Esophagus squamous epithelium (tissue), 4 donors: ENCODE measurements around the gene CYB561D2.

Experiments used
- CTCF ChIP-seq, 6 experiments: fragments of 450-650 bp in 4 of 6; fragments of 200-600 bp in 2 of 6; sonication (generic) in 2 of 6; IDR thresholded peaks; one replicate each; pipeline ENCODE4 v1.5.1; 2016 to 2019; ENCODE audit warnings: antibody characterized with exemption in 6 of 6, mild to moderate bottlenecking in 4 of 6, moderate library complexity in 4 of 6
- POLR2A ChIP-seq, 4 donors: fragments of 450-650 bp; IDR thresholded peaks; one replicate each; pipeline ENCODE4 v1.6.1; 2017; ENCODE audit warnings: antibody characterized with exemption in 4 of 4, mild to moderate bottlenecking in 4 of 4, moderate library complexity in 3 of 4

- TF ChIP-seq POLR2A (IDR thresholded peaks at IDR 0.05) (no peak), CTCF (IDR thresholded peaks at IDR 0.05) (no peak)
These were observed 41.5 kb downstream of the CYB561D2 start for GRCh38 chr3:50392101-50392715.
